Suprapubic skin (tissue), 4 donors: ENCODE measurements around the gene ICAM1. TPM values are rescaled to one million over a fixed set of nuclear protein-coding genes. Genes with fewer than 3 reads are reported as not detected.

ENCODE experiments used
- DNase-seq, 2 donors: peaks; one replicate each; pipeline ENCODE4 v3.0.0-alpha.2; 2019; ENCODE audit warnings: low spot score in 2 of 2
- H3K27ac ChIP-seq: fragments of 200-600 bp; sonication (generic); one replicate; pipeline ENCODE4 v1.5.1; 2019
- H3K27me3 ChIP-seq: fragments of 200-600 bp; sonication (generic); one replicate; pipeline ENCODE4 v1.5.1; 2019
- H3K36me3 ChIP-seq: fragments of 200-600 bp; sonication (generic); one replicate; pipeline ENCODE4 v1.5.1; 2019
- H3K4me1 ChIP-seq: fragments of 200-600 bp; sonication (generic); one replicate; pipeline ENCODE4 v1.5.1; 2019
- H3K4me3 ChIP-seq: fragments of 200-600 bp; sonication (generic); one replicate; pipeline ENCODE4 v1.5.1; 2019; ENCODE audit warnings: mild to moderate bottlenecking
- H3K9me3 ChIP-seq: fragments of 200-600 bp; sonication (generic); one replicate; pipeline ENCODE4 v1.5.1; 2019
- EP300 ChIP-seq: sonication (generic); formaldehyde crosslinking; IDR thresholded peaks from one replicate; pipeline ENCODE4 v1.6.1; 2017; ENCODE audit warnings: antibody characterized with exemption
- POLR2A ChIP-seq, 2 donors: fragments of 450-650 bp; IDR thresholded peaks; one replicate each; pipeline ENCODE4 v1.6.1; 2017; ENCODE audit warnings: antibody characterized with exemption in 2 of 2, mild to moderate bottlenecking in 2 of 2, moderate library complexity in 2 of 2
- POLR2AphosphoS5 ChIP-seq, 3 donors: sonication (generic); formaldehyde crosslinking; IDR thresholded peaks; one replicate each; pipeline ENCODE4 v1.6.1; 2017; ENCODE audit warnings: antibody characterized with exemption in 3 of 3
- WGBS: methylation state at CpG from one replicate; pipeline ENCODE4 v1.1.5; 2018; 5-methylcytosine and 5-hydroxymethylcytosine counted together
- total RNA-seq, 4 donors: library from RNA; depleted of rRNA; stranded (reverse); fragments of >200 nt; gene quantifications; one replicate each; pipeline ENCODE4 v1.1.0, GENCODE V29; 2016
- TF ChIP-seq, protein P1 (sequence below), 2 donors: fragments of 200-600 bp in 1 of 2; fragments of 450-650 bp in 1 of 2; sonication (generic) in 1 of 2; IDR thresholded peaks; one replicate each; pipeline ENCODE4 v1.5.1; 2016 to 2019; ENCODE audit warnings: antibody characterized with exemption in 2 of 2, mild to moderate bottlenecking in 1 of 2, moderate library complexity in 1 of 2

The ICAM1 gene
- total RNA-seq, 4 donors from 2014 or later: 9.1 to 11.1 (median 9.6) TPM

DNA sequence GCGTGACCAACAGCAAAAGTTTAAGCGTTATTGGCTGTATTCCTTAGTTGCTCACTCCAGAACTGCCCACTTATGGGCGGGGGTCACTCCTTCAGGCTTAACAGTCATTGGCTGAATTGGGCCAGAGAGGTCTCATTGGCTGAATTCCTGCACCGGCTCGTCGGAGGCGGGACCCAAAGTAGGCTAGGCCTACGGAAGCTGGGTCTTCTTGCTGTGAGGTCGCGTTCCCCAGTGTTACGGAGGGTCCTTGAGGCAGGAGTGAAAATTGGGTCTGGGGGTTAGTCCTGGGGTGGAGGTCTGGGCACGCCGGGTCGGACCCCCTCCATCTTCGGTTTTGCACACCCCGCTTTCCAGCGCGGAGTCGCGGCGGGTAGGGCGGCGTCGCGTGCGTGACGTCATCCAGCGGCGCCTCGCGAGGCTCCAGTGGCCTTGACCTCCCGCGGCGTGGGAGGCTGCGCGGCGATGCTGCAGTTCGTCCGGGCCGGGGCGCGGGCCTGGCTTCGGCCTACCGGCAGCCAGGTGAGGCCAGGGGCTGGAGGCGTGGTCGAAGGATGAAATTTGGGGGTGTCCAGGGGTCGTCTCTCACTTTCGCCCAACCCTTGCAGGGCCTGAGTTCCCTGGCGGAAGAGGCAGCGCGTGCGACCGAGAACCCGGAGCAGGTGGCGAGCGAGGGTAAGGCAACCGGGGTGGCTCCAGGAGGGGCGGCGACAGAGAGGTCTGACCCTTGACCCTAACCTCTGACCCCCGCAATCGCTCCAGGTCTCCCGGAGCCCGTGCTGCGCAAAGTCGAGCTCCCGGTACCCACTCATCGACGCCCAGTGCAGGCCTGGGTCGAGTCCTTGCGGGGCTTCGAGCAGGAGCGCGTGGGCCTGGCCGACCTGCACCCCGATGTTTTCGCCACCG is 18.9 kb upstream of the ICAM1 start, which contains the start of gene MRPL4:
MRPL4 (plus strand) TSS at position 423 of the 903 bp plus-strand sequence; CDS start at position 463, 40 bp downstream.
- Histone ChIP-seq H3K27me3 (no peaks in the 10 kb centered on the region), H3K27ac (peak within 1 kb of the TSS; percentile 81), H3K36me3 (peaks cover 35% of the 10 kb centered on the region), H3K9me3 (no peaks in the 10 kb centered on the region), H3K4me1 (peaks cover 21% of the 10 kb centered on the region), H3K4me3 (peak within 1 kb of the TSS; percentile 59)
- TF ChIP-seq, protein P1, sequence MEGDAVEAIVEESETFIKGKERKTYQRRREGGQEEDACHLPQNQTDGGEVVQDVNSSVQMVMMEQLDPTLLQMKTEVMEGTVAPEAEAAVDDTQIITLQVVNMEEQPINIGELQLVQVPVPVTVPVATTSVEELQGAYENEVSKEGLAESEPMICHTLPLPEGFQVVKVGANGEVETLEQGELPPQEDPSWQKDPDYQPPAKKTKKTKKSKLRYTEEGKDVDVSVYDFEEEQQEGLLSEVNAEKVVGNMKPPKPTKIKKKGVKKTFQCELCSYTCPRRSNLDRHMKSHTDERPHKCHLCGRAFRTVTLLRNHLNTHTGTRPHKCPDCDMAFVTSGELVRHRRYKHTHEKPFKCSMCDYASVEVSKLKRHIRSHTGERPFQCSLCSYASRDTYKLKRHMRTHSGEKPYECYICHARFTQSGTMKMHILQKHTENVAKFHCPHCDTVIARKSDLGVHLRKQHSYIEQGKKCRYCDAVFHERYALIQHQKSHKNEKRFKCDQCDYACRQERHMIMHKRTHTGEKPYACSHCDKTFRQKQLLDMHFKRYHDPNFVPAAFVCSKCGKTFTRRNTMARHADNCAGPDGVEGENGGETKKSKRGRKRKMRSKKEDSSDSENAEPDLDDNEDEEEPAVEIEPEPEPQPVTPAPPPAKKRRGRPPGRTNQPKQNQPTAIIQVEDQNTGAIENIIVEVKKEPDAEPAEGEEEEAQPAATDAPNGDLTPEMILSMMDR (IDR thresholded peaks at IDR 0.05): no peak
- TF ChIP-seq POLR2AphosphoS5 (IDR thresholded peaks at IDR 0.05) (peak in 2 of 3 donors; percentile 94 to 98), POLR2A (IDR thresholded peaks at IDR 0.05) (peak in 1 of 2 donors; percentile 36)
- WGBS: 2% methylated on average over 10 of the region's 77 CpGs
- peak; percentile 98 for DNase-seq

DNA sequence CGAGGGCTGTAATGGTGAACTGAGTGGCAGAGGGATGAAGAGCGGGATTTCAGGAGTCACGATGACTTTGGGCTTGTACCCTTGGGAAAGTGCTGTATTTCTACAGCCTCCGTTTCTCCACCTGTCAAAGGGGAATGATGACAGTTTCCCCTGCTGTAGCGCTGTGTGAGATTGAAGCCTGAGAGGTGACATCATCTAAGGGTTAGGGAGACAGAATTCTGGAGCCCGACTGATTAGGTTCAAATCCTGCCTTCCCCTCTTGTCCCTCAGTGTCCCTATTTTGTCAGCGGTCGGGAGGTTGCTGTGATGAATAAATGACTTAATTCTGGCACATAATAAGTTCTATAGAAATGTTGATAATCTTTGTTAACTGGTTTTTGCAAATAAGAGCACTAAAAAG is 18.2 kb upstream of the ICAM1 start:
- Histone ChIP-seq H3K27me3 (no peaks in the 10 kb centered on the region), H3K27ac (no peak overlapping the region), H3K9me3 (no peaks in the 10 kb centered on the region), H3K36me3 (peaks cover 41% of the 10 kb centered on the region), H3K4me3 (peak overlapping the region; percentile 59), H3K4me1 (peaks cover 21% of the 10 kb centered on the region)
- WGBS: 31% methylated on average over 7 of the region's 8 CpGs
- TF ChIP-seq POLR2AphosphoS5 (IDR thresholded peaks at IDR 0.05): no peak
- DNase-seq: no peak

DNA sequence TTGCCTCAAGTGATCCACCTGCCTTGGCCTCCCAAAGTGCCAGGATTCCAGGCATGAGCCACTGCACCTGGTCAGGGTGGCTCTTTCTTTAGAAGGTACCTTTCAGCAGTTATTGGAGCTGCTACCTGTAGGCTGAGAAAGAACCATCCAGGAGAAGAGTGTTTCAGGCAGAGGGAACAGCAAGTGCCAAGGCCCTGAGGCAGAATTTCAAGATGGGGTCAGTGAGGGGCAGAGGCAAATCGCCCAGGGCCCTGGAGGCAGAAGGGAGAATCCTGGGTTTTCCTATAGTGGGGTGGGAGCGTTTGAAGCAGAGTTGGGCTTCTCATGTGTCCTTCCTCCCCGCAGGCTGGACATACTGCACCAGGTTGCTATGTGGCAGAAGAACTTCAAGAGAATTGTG is 16.7 kb upstream of the ICAM1 start:
- no peak for DNase-seq
- H3K27me3 ChIP-seq: no peaks in the 10 kb centered on the region
- 73% methylated on average over 3 of the region's 3 CpGs for WGBS
- H3K4me3 ChIP-seq: no peak overlapping the region
- peaks cover 51% of the 10 kb centered on the region for H3K36me3 ChIP-seq
- H3K9me3 ChIP-seq: no peaks in the 10 kb centered on the region
- H3K27ac ChIP-seq: no peak overlapping the region
- TF ChIP-seq, protein P1 (IDR thresholded peaks at IDR 0.05): no peak
- TF ChIP-seq POLR2A (IDR thresholded peaks at IDR 0.05) (no peak), EP300 (no peak), POLR2AphosphoS5 (IDR thresholded peaks at IDR 0.05) (no peak)
- peaks cover 24% of the 10 kb centered on the region for H3K4me1 ChIP-seq

DNA sequence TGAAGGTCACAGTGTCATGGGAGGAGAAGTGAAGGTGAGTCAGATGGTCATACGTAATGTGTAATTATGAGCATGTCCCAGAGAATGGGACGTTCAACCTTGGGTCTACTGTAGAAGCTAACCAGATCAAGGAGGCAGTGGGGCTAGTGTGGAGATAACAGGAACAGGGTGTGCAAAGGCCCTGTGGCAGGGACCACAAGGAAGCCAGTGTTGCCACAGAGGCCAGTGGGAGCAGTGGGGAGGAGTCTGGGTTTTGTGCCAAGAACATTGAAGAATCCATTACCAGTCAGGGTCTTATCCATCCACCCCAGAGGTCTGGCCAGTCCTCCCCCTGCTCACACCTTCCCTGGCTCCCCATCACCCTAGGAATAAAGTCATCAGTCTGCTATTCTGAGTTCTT is 15.6 kb upstream of the ICAM1 start:
- Histone ChIP-seq H3K27ac (no peak overlapping the region), H3K9me3 (no peaks in the 10 kb centered on the region), H3K27me3 (no peaks in the 10 kb centered on the region), H3K4me3 (no peak overlapping the region), H3K4me1 (peaks cover 32% of the 10 kb centered on the region), H3K36me3 (peaks cover 60% of the 10 kb centered on the region)
- no peak for DNase-seq
- TF ChIP-seq POLR2AphosphoS5 (IDR thresholded peaks at IDR 0.05): no peak
- no peak for TF ChIP-seq EP300
- TF ChIP-seq POLR2A (IDR thresholded peaks at IDR 0.05): no peak
- TF ChIP-seq, protein P1 (IDR thresholded peaks at IDR 0.05): no peak
- WGBS: 85% methylated on average over 2 of the region's 2 CpGs

DNA sequence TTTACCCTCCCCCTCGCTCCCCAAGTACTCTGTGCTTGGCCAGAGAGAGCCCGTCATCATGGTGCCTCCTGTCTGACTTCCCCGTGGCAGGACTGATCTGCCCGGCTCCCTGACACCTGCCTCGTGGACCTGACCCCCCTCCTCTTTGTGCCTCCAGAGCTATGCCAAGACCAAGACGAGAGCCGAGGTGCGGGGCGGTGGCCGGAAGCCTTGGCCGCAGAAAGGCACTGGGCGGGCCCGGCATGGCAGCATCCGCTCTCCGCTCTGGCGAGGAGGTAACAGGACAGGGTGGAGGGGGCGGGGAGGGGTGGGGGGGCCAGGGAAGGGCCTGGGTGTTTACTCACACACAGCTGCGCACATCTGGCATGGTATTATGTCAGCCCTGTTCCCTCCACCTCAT is 14.4 kb upstream of the ICAM1 start:
- peaks cover 29% of the 10 kb centered on the region for H3K4me1 ChIP-seq
- H3K9me3 ChIP-seq: no peaks in the 10 kb centered on the region
- 87% methylated on average over 5 of the region's 18 CpGs for WGBS
- TF ChIP-seq EP300 (no peak), POLR2AphosphoS5 (IDR thresholded peaks at IDR 0.05) (no peak), POLR2A (IDR thresholded peaks at IDR 0.05) (no peak)
- TF ChIP-seq, protein P1 (IDR thresholded peaks at IDR 0.05): no peak
- no peak overlapping the region for H3K4me3 ChIP-seq
- H3K27me3 ChIP-seq: no peaks in the 10 kb centered on the region
- no peak overlapping the region for H3K27ac ChIP-seq
- no peak for DNase-seq
- H3K36me3 ChIP-seq: peaks cover 60% of the 10 kb centered on the region
